Right lobe of liver (tissue), 6 donors: ENCODE results near the gene MDH2. TPM values are rescaled to one million over a fixed set of nuclear protein-coding genes. Genes with fewer than 3 reads are reported as not detected.
"Not testable (repeated sequence)": the region's sequence is repeated elsewhere in the genome, so short reads cannot be mapped to it uniquely, and the experiment has no call there.

ENCODE experiments used
- ATAC-seq, 4 donors: fragments of 200-7000 bp; cut with Tn5 transposase; one replicate each; pipeline ENCODE4 v1.9.1; 2020; ENCODE audit warnings: mild to moderate bottlenecking in 4 of 4, moderate library complexity in 4 of 4
- DNase-seq, 3 donors: peaks; one replicate each; pipeline ENCODE4 v3.0.0-alpha.2; 2020
- H3K27ac ChIP-seq, 3 donors: fragments of 200-600 bp; one replicate each; pipeline ENCODE4 v1.8.0; 2022
- H3K27me3 ChIP-seq, 2 donors: fragments of 200-600 bp; one replicate each; pipeline ENCODE4 v1.8.0; 2022
- H3K36me3 ChIP-seq, 4 donors: fragments of 200-600 bp; sonication (generic) in 1 of 4; one replicate each; pipeline versions ENCODE4 v1.5.1 to v1.8.0; 2017 to 2022; ENCODE audit warnings: control low read depth in 1 of 4
- H3K4me1 ChIP-seq, 4 donors: fragments of 200-600 bp; sonication (generic) in 1 of 4; one replicate each; pipeline versions ENCODE4 v1.5.1 to v1.8.0; 2017 to 2022; ENCODE audit warnings: control low read depth in 1 of 4
- H3K4me3 ChIP-seq, 3 donors: fragments of 200-600 bp; one replicate each; pipeline ENCODE4 v1.8.0; 2022
- H3K9me3 ChIP-seq, 4 donors: fragments of 200-600 bp; sonication (generic) in 1 of 4; one replicate each; pipeline versions ENCODE4 v1.5.1 to v1.8.0; 2017 to 2022; ENCODE audit warnings: control low read depth in 1 of 4
- POLR2A ChIP-seq: fragments of 450-650 bp; IDR thresholded peaks from one replicate; pipeline ENCODE4 v1.6.1; 2017; ENCODE audit warnings: antibody characterized with exemption, mild to moderate bottlenecking
- WGBS: methylation state at CpG from one replicate; pipeline ENCODE4 v1.1.6; 2018; ENCODE audit warnings: low coverage, low lambda C conversion rate; ENCODE audit not compliant: insufficient coverage; ENCODE audit errors: missing lambda C conversion rate; 5-methylcytosine and 5-hydroxymethylcytosine counted together
- intact Hi-C, 2 donors: fragments of 100-400 bp; cut with DNase I; formaldehyde crosslinking; loops; one replicate each; pipeline versions ENCODE4 v1.11.2 to v1.14.1; 2022
- total RNA-seq, 6 experiments: library from RNA; depleted of rRNA in 2 of 6; stranded (reverse); fragments of >200 nt in 2 of 6; fragmentation: NEBNext Ultra II Directional in 3 of 6; extraction: Animal tissue kit (Norgen Biotek cat#: 25700) in 3 of 6; gene quantifications; one replicate each; pipeline versions ENCODE4 v1.1.0 to v1.2.4, GENCODE V29; 2016 to 2023
- TF ChIP-seq, protein P1 (sequence below), 4 donors: fragments of 200-600 bp in 3 of 4; fragments of 450-650 bp in 1 of 4; IDR thresholded peaks; one replicate each; pipeline versions ENCODE4 v1.5.1 to v1.8.0; 2016 to 2022; ENCODE audit warnings: antibody characterized with exemption in 4 of 4, mild to moderate bottlenecking in 2 of 4
- donor health status: DM: no; HTN: yes; CAD: no.
- donor health status: DM: no; HTN: no; CAD: no.
- donor health status: DM: no; HTN: no; CAD: no.
- donor health status: DM: no; HTN: yes; CAD: no.
- donor health status: DM: no; HTN: yes; CAD: no.

Gene MDH2
- total RNA-seq, 6 experiments from 2014 or later = 130 to 178 (median 164) TPM

DNA sequence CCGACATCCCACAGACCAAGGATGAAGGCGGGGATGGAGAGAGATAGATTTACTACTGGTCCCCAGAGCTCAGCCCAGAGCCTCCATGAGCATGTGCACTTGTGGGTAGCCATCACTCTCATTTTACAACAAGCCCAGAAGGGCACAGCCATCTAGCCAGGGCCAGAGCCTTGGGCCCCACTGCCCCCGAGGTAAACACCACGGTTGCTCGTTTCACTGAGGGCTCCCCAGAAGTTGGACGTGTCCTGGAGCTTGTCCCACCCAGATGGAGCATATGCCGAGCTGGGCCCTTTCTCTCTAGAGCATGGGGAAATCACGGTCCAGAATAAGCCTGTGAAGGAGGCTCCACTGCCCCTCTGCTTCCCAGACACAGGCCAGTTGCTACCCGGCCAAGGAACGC is 44.6 kb upstream of the MDH2 start:
- peak in 1 of 3 donors; percentile 19 for DNase-seq
- H3K36me3 ChIP-seq = peaks cover 0 to 11% (median 0%) of the 10 kb centered on the region in 4 donors
- no peaks in the 10 kb centered on the region for H3K9me3 ChIP-seq
- H3K27ac ChIP-seq = no peak overlapping the region
- 91% methylated on average over 3 of the region's 10 CpGs for WGBS
- H3K27me3 ChIP-seq = no peaks in the 10 kb centered on the region
- no peak for ATAC-seq
- no peak for TF ChIP-seq POLR2A
- TF ChIP-seq, protein P1, sequence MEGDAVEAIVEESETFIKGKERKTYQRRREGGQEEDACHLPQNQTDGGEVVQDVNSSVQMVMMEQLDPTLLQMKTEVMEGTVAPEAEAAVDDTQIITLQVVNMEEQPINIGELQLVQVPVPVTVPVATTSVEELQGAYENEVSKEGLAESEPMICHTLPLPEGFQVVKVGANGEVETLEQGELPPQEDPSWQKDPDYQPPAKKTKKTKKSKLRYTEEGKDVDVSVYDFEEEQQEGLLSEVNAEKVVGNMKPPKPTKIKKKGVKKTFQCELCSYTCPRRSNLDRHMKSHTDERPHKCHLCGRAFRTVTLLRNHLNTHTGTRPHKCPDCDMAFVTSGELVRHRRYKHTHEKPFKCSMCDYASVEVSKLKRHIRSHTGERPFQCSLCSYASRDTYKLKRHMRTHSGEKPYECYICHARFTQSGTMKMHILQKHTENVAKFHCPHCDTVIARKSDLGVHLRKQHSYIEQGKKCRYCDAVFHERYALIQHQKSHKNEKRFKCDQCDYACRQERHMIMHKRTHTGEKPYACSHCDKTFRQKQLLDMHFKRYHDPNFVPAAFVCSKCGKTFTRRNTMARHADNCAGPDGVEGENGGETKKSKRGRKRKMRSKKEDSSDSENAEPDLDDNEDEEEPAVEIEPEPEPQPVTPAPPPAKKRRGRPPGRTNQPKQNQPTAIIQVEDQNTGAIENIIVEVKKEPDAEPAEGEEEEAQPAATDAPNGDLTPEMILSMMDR (IDR thresholded peaks at IDR 0.05) = no peak
- intact Hi-C loops = no loop called here
- no peaks in the 10 kb centered on the region for H3K4me1 ChIP-seq
- H3K4me3 ChIP-seq = no peak overlapping the region

DNA sequence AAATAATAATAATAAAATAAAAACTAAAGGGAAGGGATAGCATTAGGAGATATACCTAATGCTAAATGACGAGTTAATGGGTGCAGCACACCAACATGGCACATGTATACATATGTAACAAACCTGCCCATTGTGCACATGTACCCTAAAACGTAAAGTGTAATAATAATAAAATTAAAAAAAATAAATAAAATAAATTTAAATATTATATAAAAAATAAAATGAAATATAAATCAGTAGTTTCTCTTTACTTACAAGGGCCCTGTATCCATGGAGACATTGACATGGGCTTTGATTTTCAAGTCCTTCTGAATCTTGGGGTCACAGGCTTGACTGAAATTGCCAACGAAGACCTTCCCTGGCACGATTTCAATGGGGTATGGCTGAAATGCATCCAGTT is 42.9 kb upstream of the MDH2 start:
- H3K9me3 ChIP-seq, H3K4me1 ChIP-seq, H3K4me3 ChIP-seq, H3K27me3 ChIP-seq, ATAC-seq, H3K27ac ChIP-seq, DNase-seq, intact Hi-C loops: not testable (repeated sequence)
- WGBS = 91% methylated on average over 3 of the region's 4 CpGs
- peaks cover 0 to 11% (median 0%) of the 10 kb centered on the region in 4 donors for H3K36me3 ChIP-seq

DNA sequence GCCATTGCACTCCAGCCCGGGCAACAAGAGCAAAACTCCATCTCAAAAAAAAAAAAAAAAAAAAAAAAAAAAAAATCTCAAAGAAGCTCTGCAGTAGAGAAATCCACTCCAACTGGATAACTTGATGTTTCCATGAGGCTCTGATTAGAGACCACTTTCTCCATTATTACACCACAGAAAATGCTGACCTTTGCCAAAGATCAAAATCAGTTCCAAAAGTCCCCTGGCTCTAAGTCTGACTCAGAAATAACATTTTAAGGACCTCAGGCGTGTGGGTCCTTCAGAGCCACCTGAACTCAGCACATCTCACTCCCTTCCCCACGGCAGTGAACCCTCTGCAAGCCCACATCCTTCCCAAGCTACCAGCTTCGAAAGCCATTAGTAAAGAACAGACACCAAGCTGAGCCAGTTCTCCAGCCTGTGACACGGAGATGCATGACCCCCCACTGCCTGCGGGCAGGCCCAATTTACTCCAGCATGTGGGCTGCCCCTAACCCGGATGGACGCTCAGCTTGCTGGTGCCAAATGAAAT is 39.7 kb upstream of the MDH2 start:
- Histone ChIP-seq H3K9me3 (no peaks in the 10 kb centered on the region), H3K36me3 (peaks cover 0 to 14% (median 0%) of the 10 kb centered on the region in 4 donors), H3K4me3 (no peak overlapping the region), H3K4me1 (no peaks in the 10 kb centered on the region), H3K27ac (no peak overlapping the region), H3K27me3 (no peaks in the 10 kb centered on the region)
- DNase-seq (no peak), ATAC-seq (no peak)
- intact Hi-C loops = no loop called here
- TF ChIP-seq, protein P1 (IDR thresholded peaks at IDR 0.05) = no peak
- no peak for TF ChIP-seq POLR2A
- 71% methylated on average over 7 of the region's 8 CpGs for WGBS

DNA sequence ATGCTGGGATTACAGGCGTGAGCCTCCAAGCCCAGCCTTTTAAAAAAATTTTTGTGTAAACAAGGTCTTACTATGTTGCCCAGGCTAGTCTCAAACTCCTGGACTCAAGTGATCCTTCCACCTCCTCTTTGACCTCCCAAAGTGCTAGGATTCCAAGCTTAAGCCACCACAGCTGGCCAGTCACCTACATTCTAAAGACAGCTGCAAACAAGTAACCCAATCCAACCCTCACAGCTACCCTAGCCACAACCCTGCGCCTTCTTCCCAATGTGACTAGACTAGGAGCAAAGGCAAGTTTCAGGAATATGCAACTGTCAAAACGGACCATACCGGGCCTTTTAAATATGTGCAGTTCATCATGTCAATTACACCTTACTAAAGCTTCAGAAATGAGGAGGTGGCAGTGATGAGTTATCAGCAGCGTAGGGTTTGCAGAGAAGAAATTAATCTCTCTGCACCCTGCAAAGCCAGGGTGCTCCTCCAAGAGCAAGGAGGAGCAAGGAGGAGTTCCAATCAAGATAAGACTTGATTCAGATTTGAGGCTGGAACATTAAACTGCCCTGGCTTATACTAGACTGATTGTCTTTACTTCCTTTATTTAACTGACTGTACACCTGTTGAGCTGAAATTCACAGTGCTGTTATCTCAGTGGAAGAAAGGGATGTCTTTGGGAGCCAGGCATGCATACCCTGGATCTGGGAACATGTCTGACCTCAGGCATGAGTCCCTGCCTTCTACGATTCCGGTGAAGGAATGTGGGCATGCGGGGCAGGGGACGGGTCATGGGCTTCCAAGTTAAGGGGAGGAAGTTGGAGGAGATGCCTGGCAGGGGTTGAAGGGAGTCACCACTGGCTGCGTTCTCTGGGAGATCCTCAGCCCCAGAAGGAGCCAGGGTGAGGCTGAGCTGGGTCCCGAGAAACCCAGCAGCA is 38.0 kb upstream of the MDH2 start:
- no peak for ATAC-seq
- Histone ChIP-seq H3K27me3 (no peaks in the 10 kb centered on the region), H3K27ac (no peak overlapping the region), H3K9me3 (no peaks in the 10 kb centered on the region), H3K4me1 (no peaks in the 10 kb centered on the region), H3K36me3 (peaks cover 0 to 5% (median 0%) of the 10 kb centered on the region in 4 donors), H3K4me3 (no peak overlapping the region)
- 81% methylated on average over 6 of the region's 11 CpGs for WGBS
- TF ChIP-seq, protein P1 (IDR thresholded peaks at IDR 0.05) = no peak
- TF ChIP-seq POLR2A = no peak
- DNase-seq = no peak
- intact Hi-C loops = loop anchor here in 1 of 2 donors (10.0 kb wide), 1 partner anchor 145 kb away; no protein-coding TSS in a partner anchor

DNA sequence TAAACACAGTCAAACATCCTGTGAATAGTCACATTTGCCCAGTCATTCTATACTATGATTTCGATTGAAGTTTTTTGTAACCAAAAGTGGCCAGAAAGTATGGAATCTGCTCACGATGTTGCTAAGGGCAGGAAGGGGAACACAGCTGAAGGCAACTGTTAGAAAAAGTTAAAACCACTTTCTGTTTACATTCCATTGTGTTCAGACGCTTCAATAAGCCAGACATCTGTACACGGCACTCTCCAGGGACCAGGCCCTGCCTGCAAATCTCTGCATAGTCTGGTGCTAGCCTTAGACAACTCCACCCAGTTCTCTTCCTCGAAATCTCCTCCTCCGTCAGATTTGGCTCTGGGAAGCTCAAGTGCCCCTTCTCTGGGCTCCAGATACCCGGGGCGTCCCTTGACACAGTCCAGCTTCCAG is 36.5 kb upstream of the MDH2 start:
- TF ChIP-seq POLR2A = no peak
- TF ChIP-seq, protein P1 (IDR thresholded peaks at IDR 0.05) = no peak
- no peaks in the 10 kb centered on the region for H3K9me3 ChIP-seq
- H3K27ac ChIP-seq = no peak overlapping the region
- H3K4me3 ChIP-seq = no peak overlapping the region
- intact Hi-C loops = loop anchor here in 1 of 2 donors (10.0 kb wide), 1 partner anchor 147 kb away; no protein-coding TSS in a partner anchor
- 72% methylated on average over 6 of the region's 8 CpGs for WGBS
- no peaks in the 10 kb centered on the region for H3K27me3 ChIP-seq
- no peak for DNase-seq
- H3K4me1 ChIP-seq = no peaks in the 10 kb centered on the region
- peaks cover 0 to 5% (median 0%) of the 10 kb centered on the region in 4 donors for H3K36me3 ChIP-seq
- ATAC-seq = peak in 2 of 4 donors; percentile 19 to 40
